OCI-LY1 (cell line): ENCODE data around the gene LRMDA.

Experiments used
- H2AFZ ChIP-seq: fragments of 200-600 bp; sonication (generic), shearing (Covaris generic); 2 replicates; pipeline ENCODE4 v1.6.0; 2014; ENCODE audit warnings: antibody characterized with exemption, mild to moderate bottlenecking, low read length
- H3F3A ChIP-seq: fragments of 200-600 bp; sonication (generic), shearing (Covaris generic); 2 replicates; pipeline ENCODE4 v1.6.0; 2014; ENCODE audit warnings: mild to moderate bottlenecking, antibody characterized with exemption, low read length, moderate library complexity; ENCODE audit not compliant: insufficient read depth
- H3K27ac ChIP-seq: fragments of 200-600 bp; sonication (generic); 2 replicates; pipeline ENCODE4 v1.5.1; 2014; ENCODE audit warnings: low read length, mixed run types, mild to moderate bottlenecking, low read depth; ENCODE audit not compliant: poor library complexity, severe bottlenecking
- H3K27me3 ChIP-seq: fragments of 200-600 bp; sonication (generic); 2 replicates; pipeline ENCODE4 v1.6.0; 2014; ENCODE audit warnings: antibody characterized with exemption, mild to moderate bottlenecking, low read length, moderate library complexity; ENCODE audit not compliant: insufficient read depth
- H3K36me3 ChIP-seq: fragments of 200-600 bp; sonication (generic); 2 replicates; pipeline ENCODE4 v1.6.1; 2014; ENCODE audit warnings: mild to moderate bottlenecking, antibody characterized with exemption, low read length, moderate library complexity, mixed read lengths; ENCODE audit not compliant: insufficient read depth
- H3K4me1 ChIP-seq: fragments of 200-600 bp; sonication (generic); 2 replicates; pipeline ENCODE4 v1.5.1; 2014; ENCODE audit warnings: mild to moderate bottlenecking, low read length, moderate library complexity; ENCODE audit not compliant: insufficient read depth, severe bottlenecking
- H3K4me2 ChIP-seq: fragments of 200-600 bp; sonication (generic), shearing (Covaris generic); 2 replicates; pipeline ENCODE4 v1.6.1; 2014; ENCODE audit warnings: low read length
- H3K4me3 ChIP-seq: fragments of 200-600 bp; sonication (generic); 2 replicates; pipeline ENCODE4 v1.5.1; 2014; ENCODE audit warnings: low read length, low read depth, mild to moderate bottlenecking, mixed read lengths; ENCODE audit not compliant: poor library complexity, severe bottlenecking
- H3K79me2 ChIP-seq: fragments of 200-600 bp; shearing (Covaris generic); 2 replicates; pipeline ENCODE4 v1.6.1; 2016; ENCODE audit warnings: mixed run types, low read length, mixed read lengths; ENCODE audit not compliant: insufficient read depth
- H3K9ac ChIP-seq: fragments of 200-600 bp; sonication (generic), shearing (Covaris generic); 2 replicates; pipeline ENCODE4 v1.6.1; 2014; ENCODE audit warnings: mild to moderate bottlenecking, low read length, mixed read lengths
- H3K9me2 ChIP-seq: fragments of 200-600 bp; sonication (generic), shearing (Covaris generic); 2 replicates; pipeline ENCODE4 v1.6.1; 2014; ENCODE audit warnings: low read depth, mild to moderate bottlenecking, low read length, mixed read lengths
- H3K9me3 ChIP-seq: fragments of 200-600 bp; shearing (Covaris generic); 2 replicates; pipeline ENCODE4 v1.6.1; 2014; ENCODE audit warnings: low read length, mixed read lengths
- H4K20me1 ChIP-seq: fragments of 200-600 bp; sonication (generic), shearing (Covaris generic); 2 replicates; pipeline ENCODE4 v1.6.0; 2016; ENCODE audit warnings: mild to moderate bottlenecking, low read length; ENCODE audit not compliant: insufficient read depth
- CTCF ChIP-seq: fragments of 200-600 bp; sonication (generic), shearing (Covaris generic); IDR thresholded peaks from 2 replicates; pipeline ENCODE4 v1.5.1; 2017; ENCODE audit warnings: mild to moderate bottlenecking, antibody characterized with exemption, low read length, moderate library complexity, mixed read lengths
- EZH2 ChIP-seq: fragments of 200-600 bp; sonication (generic), shearing (Covaris generic); IDR thresholded peaks from 2 replicates; pipeline ENCODE4 v1.8.0; 2017; ENCODE audit warnings: borderline replicate concordance, mixed run types, mild to moderate bottlenecking, antibody characterized with exemption, low read length, moderate library complexity, mixed read lengths

LRMDA gene

GRCh38 chr10:76401006-76401405 lies 969.6 kb downstream of the LRMDA start:
- no peaks in the 10 kb centered on the region for H3F3A ChIP-seq
- no peaks in the 10 kb centered on the region for H3K9me2 ChIP-seq
- no peak overlapping the region for H3K9ac ChIP-seq
- H2AFZ ChIP-seq = no peak overlapping the region
- no peaks in the 10 kb centered on the region for H3K9me3 ChIP-seq
- H4K20me1 ChIP-seq = no peaks in the 10 kb centered on the region
- no peak for TF ChIP-seq EZH2
- no peak for TF ChIP-seq CTCF
- H3K4me1 ChIP-seq = no peaks in the 10 kb centered on the region
- H3K79me2 ChIP-seq = no peaks in the 10 kb centered on the region
- H3K27ac ChIP-seq = no peak overlapping the region
- H3K4me2 ChIP-seq = no peak overlapping the region
- H3K36me3 ChIP-seq = no peaks in the 10 kb centered on the region
- H3K27me3 ChIP-seq = no peaks in the 10 kb centered on the region
- H3K4me3 ChIP-seq = no peak overlapping the region

DNA sequence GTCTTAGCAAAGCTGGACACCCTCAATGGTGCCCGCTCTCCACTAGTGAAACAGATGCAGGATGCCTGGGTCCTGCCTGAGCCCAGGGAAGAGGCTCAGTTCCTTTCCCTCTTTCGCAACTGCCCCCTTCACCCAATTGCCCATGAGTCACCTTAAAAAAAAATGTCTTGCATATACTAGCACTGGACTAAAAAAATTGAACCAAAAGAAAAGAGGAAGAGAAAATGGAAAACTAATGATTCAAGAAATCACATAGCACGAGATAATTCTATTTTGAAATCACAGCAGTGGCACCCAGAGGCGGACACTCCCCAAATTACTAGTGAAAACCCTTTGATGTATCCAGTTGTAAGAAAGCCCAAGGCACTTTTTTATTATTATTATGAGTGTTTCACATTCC lies 972.5 kb downstream of the LRMDA start:
- Histone ChIP-seq H3K4me1 (no peaks in the 10 kb centered on the region), H2AFZ (no peak overlapping the region), H4K20me1 (no peaks in the 10 kb centered on the region), H3F3A (no peaks in the 10 kb centered on the region), H3K9me3 (no peaks in the 10 kb centered on the region), H3K4me3 (no peak overlapping the region), H3K27ac (no peak overlapping the region), H3K9ac (no peak overlapping the region), H3K79me2 (no peaks in the 10 kb centered on the region), H3K4me2 (no peak overlapping the region), H3K9me2 (no peaks in the 10 kb centered on the region), H3K36me3 (no peaks in the 10 kb centered on the region), H3K27me3 (no peaks in the 10 kb centered on the region)
- TF ChIP-seq CTCF (no peak), EZH2 (no peak)

DNA sequence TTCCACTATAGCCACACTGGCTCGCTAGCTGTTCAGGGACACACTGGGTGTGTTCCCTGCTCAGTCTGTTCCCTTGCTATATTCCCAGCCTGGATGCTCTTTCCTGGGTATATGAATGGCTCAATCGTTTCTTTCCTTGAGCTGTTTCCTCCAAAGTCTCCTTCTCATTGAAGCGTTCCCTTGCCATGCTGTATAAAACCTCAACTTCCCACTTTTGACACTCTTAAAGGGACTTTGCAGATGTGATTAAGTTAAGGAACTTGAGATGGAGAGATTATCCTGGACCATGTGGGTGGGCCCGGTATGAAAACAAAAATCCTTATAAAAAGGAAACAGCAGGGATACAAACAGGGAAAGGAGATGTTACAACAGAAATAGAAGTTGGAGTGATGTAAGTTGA lies 973.1 kb downstream of the LRMDA start:
- H3K9ac ChIP-seq = no peak overlapping the region
- TF ChIP-seq CTCF = no peak
- no peak for TF ChIP-seq EZH2
- no peak overlapping the region for H3K4me3 ChIP-seq
- H4K20me1 ChIP-seq = no peaks in the 10 kb centered on the region
- no peaks in the 10 kb centered on the region for H3K9me3 ChIP-seq
- no peak overlapping the region for H2AFZ ChIP-seq
- H3K4me2 ChIP-seq = no peak overlapping the region
- no peak overlapping the region for H3K27ac ChIP-seq
- H3F3A ChIP-seq = no peaks in the 10 kb centered on the region
- no peaks in the 10 kb centered on the region for H3K79me2 ChIP-seq
- H3K27me3 ChIP-seq = no peaks in the 10 kb centered on the region
- no peaks in the 10 kb centered on the region for H3K4me1 ChIP-seq
- no peaks in the 10 kb centered on the region for H3K36me3 ChIP-seq
- H3K9me2 ChIP-seq = no peaks in the 10 kb centered on the region
